Measurements from ENCODE around the gene MYO7A. TPM values are rescaled to one million over a fixed set of nuclear protein-coding genes. Genes with fewer than 3 reads are reported as not detected.

Gene MYO7A
- total RNA-seq, 2 experiments from 2014 or later, result 0.61 to 0.63 TPM

GRCh38 chr11:77180346-77180745, 52.3 kb downstream of the MYO7A start:
- ChIA-PET CTCF (no interaction called here), POLR2A (no interaction called here)
- no peak overlapping the region for H3K27ac ChIP-seq (ENCODE audit: low read depth in 1 of 2, low read length in 2 of 2)
- peaks cover 2% of the 10 kb centered on the region for H3K9me3 Mint-ChIP-seq
- H3K36me3 ChIP-seq (ENCODE audit: insufficient read depth, low read length), result no peaks in the 10 kb centered on the region
- intact Hi-C loops (cut with DNase I, micrococcal nuclease), result no loop called here
- ATAC-seq (ENCODE audit: poor library complexity) (no peak), DNase-seq (no peak)
- no peak overlapping the region for H3K27ac Mint-ChIP-seq
- no peak for TF ChIP-seq CTCF (IDR thresholded peaks at IDR 0.05)
- H3K4me3 ChIP-seq (ENCODE audit: low read length), result no peak overlapping the region
- no peaks in the 10 kb centered on the region for H3K36me3 Mint-ChIP-seq (ENCODE audit: low read depth)
- no peaks in the 10 kb centered on the region for H3K27me3 Mint-ChIP-seq
- H3K9me3 ChIP-seq (ENCODE audit: control insufficient read depth in 1 of 2, insufficient read depth in 1 of 2, low read length in 2 of 2), result no peaks in the 10 kb centered on the region
- peaks cover 6% of the 10 kb centered on the region for H3K4me1 ChIP-seq (ENCODE audit: insufficient read depth, low read length)
- no peaks in the 10 kb centered on the region for H3K4me1 Mint-ChIP-seq (ENCODE audit: low read depth)
- H3K27me3 ChIP-seq (ENCODE audit: control insufficient read depth in 1 of 2, insufficient read depth in 2 of 2, low read length in 2 of 2), result no peaks in the 10 kb centered on the region
- H3K4me3 Mint-ChIP-seq, result no peak overlapping the region

- POLR2A ChIA-PET, result no interaction called here
- no peaks in the 10 kb centered on the region for H3K27me3 Mint-ChIP-seq
- H3K9me3 ChIP-seq (ENCODE audit: control insufficient read depth in 1 of 2, insufficient read depth in 1 of 2, low read length in 2 of 2), result no peaks in the 10 kb centered on the region
- H3K27me3 ChIP-seq (ENCODE audit: control insufficient read depth in 1 of 2, insufficient read depth in 2 of 2, low read length in 2 of 2), result no peaks in the 10 kb centered on the region
- intact Hi-C loops (cut with DNase I, micrococcal nuclease), result no loop called here
- H3K36me3 Mint-ChIP-seq (ENCODE audit: low read depth), result no peaks in the 10 kb centered on the region
- no peak overlapping the region for H3K27ac ChIP-seq (ENCODE audit: low read depth in 1 of 2, low read length in 2 of 2)
- no peak overlapping the region for H3K27ac Mint-ChIP-seq
- peaks cover 2% of the 10 kb centered on the region for H3K9me3 Mint-ChIP-seq
- no peaks in the 10 kb centered on the region for H3K36me3 ChIP-seq (ENCODE audit: insufficient read depth, low read length)
- H3K4me1 ChIP-seq (ENCODE audit: insufficient read depth, low read length), result no peaks in the 10 kb centered on the region
- DNase-seq, result no peak
- H3K4me3 ChIP-seq (ENCODE audit: low read length), result no peak overlapping the region
- H3K4me1 Mint-ChIP-seq (ENCODE audit: low read depth), result no peaks in the 10 kb centered on the region
- TF ChIP-seq CTCF (IDR thresholded peaks at IDR 0.05), result no peak
- no peak overlapping the region for H3K4me3 Mint-ChIP-seq
- ATAC-seq (ENCODE audit: poor library complexity), result no peak
- CTCF ChIA-PET, result no interaction called here
Measured at GRCh38 chr11:77181226-77181625, 53.2 kb downstream of the MYO7A start.

GRCh38 chr11:77181799-77182541, 53.9 kb downstream of the MYO7A start:
- Mint-ChIP-seq H3K4me1 (ENCODE audit: low read depth) (no peaks in the 10 kb centered on the region), H3K36me3 (ENCODE audit: low read depth) (no peaks in the 10 kb centered on the region), H3K4me3 (no peak overlapping the region), H3K9me3 (peaks cover 2% of the 10 kb centered on the region), H3K27me3 (no peaks in the 10 kb centered on the region), H3K27ac (no peak overlapping the region)
- ChIA-PET POLR2A (no interaction called here), CTCF (no interaction called here)
- no peak overlapping the region for H3K4me3 ChIP-seq (ENCODE audit: low read length)
- intact Hi-C loops (cut with DNase I, micrococcal nuclease), result no loop called here
- H3K36me3 ChIP-seq (ENCODE audit: insufficient read depth, low read length), result no peaks in the 10 kb centered on the region
- DNase-seq, result no peak
- no peak overlapping the region for H3K27ac ChIP-seq (ENCODE audit: low read depth in 1 of 2, low read length in 2 of 2)
- no peaks in the 10 kb centered on the region for H3K4me1 ChIP-seq (ENCODE audit: insufficient read depth, low read length)
- ATAC-seq (ENCODE audit: poor library complexity), result no peak
- no peaks in the 10 kb centered on the region for H3K27me3 ChIP-seq (ENCODE audit: control insufficient read depth in 1 of 2, insufficient read depth in 2 of 2, low read length in 2 of 2)
- H3K9me3 ChIP-seq (ENCODE audit: control insufficient read depth in 1 of 2, insufficient read depth in 1 of 2, low read length in 2 of 2), result no peaks in the 10 kb centered on the region
- no peak for TF ChIP-seq CTCF (IDR thresholded peaks at IDR 0.05)

All from CD4-positive, alpha-beta T cell (primary cell).